Calu3 (cell line): ENCODE measurements around the gene TRPM7. TPM values are rescaled to one million over a fixed set of nuclear protein-coding genes. Genes with fewer than 3 reads are reported as not detected.

Experiments used
- BruUV-seq: library from RNA; stranded (reverse); fragments of 400-500 nt; replicated peaks from 2 replicates; lab custom pipeline; 2021; lab: Mats Ljungman, UMichigan
- CTCF ChIA-PET: fragments of 300-600 bp; sonication (Branson Sonifier 250); formaldehyde crosslinking; loops from one replicate; lab custom pipeline; 2022; ENCODE audit warnings: antibody characterized with exemption; lab: Charles Lee
- DNase-seq: peaks from one replicate; pipeline ENCODE4 v3.0.0; 2022
- H3K27ac Mint-ChIP-seq: one replicate; pipeline ENCODE4 v1.8.0; 2022; ENCODE audit warnings: mixed read lengths; ENCODE audit not compliant: unreplicated experiment
- H3K27me3 Mint-ChIP-seq: one replicate; pipeline ENCODE4 v1.8.0; 2022; ENCODE audit warnings: mixed read lengths; ENCODE audit not compliant: unreplicated experiment
- H3K36me3 Mint-ChIP-seq: one replicate; pipeline ENCODE4 v1.8.0; 2022; ENCODE audit warnings: mild to moderate bottlenecking, moderate library complexity, mixed read lengths; ENCODE audit not compliant: insufficient read depth, unreplicated experiment
- H3K4me1 Mint-ChIP-seq: one replicate; pipeline ENCODE4 v1.8.0; 2022; ENCODE audit warnings: mild to moderate bottlenecking, low read depth, mixed read lengths; ENCODE audit not compliant: unreplicated experiment
- H3K4me3 Mint-ChIP-seq: one replicate; pipeline ENCODE4 v1.8.0; 2022; ENCODE audit warnings: mild to moderate bottlenecking, low read depth, moderate library complexity, mixed read lengths; ENCODE audit not compliant: unreplicated experiment
- H3K9me3 Mint-ChIP-seq: one replicate; pipeline ENCODE4 v1.8.0; 2022; ENCODE audit warnings: low read depth, mixed read lengths; ENCODE audit not compliant: unreplicated experiment
- CTCF ChIP-seq: fragments of 200-600 bp; IDR thresholded peaks from one replicate; pipeline ENCODE4 v1.8.0; 2022; ENCODE audit warnings: antibody characterized with exemption; ENCODE audit not compliant: unreplicated experiment
- intact Hi-C: fragments of 100-400 bp; cut with micrococcal nuclease; formaldehyde crosslinking; loops from one replicate; pipeline ENCODE4 v1.10.0; 2022; ENCODE audit not compliant: unreplicated experiment
- total RNA-seq: library from RNA; stranded (reverse); gene quantifications from 2 replicates; pipeline ENCODE4 v1.2.3, GENCODE V29; 2022

TRPM7 gene
- total RNA-seq, 1 experiment from 2014 or later = 48.2 TPM

DNA sequence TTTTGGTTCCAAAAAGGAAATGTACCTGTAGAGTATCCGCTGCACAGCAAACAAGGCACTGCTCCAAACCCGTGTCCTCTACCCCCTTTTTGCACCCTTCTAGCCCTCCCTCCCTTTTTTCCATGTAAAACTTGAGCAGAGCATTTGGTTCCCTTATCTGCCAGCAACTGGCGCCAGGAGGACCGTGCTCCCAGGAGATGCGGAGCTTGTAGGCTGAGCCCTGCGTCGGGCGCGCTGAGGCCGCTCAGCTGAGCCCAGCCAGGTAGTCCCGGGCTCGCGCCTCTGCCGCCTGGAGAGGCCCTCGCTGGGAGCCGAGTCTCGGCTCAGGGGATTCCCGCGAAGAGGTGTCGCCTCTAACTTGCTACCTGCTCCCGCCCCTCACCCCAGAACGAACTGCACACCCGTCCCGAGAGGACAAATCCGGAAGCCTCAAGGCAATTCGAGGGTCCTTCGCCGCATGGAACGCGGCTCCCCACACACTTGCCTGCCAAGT, 575 bp downstream of the TRPM7 start:
- Mint-ChIP-seq H3K36me3 (peaks cover 34% of the 10 kb centered on the region), H3K4me1 (peaks cover 31% of the 10 kb centered on the region), H3K27ac (peak overlapping the region; percentile 58), H3K4me3 (peak overlapping the region; percentile 100), H3K27me3 (no peaks in the 10 kb centered on the region), H3K9me3 (no peaks in the 10 kb centered on the region)
- no peak for TF ChIP-seq CTCF
- DNase-seq = peak; percentile 71
- CTCF ChIA-PET = interaction anchor here (0.6 to 1.2 kb wide), 3 partner anchors 73 to 199 kb away, joined by 3 to 9 read pairs (median 4); no protein-coding TSS in a partner anchor
- intact Hi-C loops = no loop called here
- no TSS peak for BruUV-seq

- DNase-seq = no peak
- CTCF ChIA-PET = interaction anchor here (0.6 to 1.2 kb wide), 2 partner anchors 146 to 199 kb away, joined by 4 to 9 read pairs; no protein-coding TSS in a partner anchor
Measured at GRCh38 chr15:50685191-50685975, 1.2 kb downstream of the TRPM7 start.

DNA sequence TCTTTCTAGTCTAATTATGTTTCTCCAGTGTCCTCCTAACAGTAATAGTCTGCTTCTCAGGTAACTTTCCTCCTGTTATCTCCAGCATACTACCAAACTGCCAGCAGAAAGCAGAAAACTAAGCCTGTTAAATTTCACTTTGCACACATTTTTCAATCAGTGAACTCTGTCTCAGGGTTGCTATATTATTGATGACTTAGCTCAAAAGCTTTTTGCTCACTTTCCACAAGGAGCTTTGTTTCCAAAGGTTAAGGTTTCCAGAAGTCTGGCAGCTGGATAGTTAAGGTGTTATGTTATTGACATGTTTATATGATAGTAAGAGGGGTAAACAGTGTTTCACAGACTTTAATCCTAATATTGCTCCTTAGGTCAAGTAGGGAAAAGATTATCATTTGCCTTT, 5.1 kb downstream of the TRPM7 start:
- Mint-ChIP-seq H3K4me3 (no peak overlapping the region), H3K27ac (no peak overlapping the region), H3K36me3 (peaks cover 26% of the 10 kb centered on the region), H3K9me3 (no peaks in the 10 kb centered on the region), H3K4me1 (peaks cover 30% of the 10 kb centered on the region), H3K27me3 (no peaks in the 10 kb centered on the region)
- DNase-seq = no peak
- CTCF ChIA-PET = interaction anchor here (0.7 kb wide), 1 partner anchor 10 kb away, joined by 3 read pairs; no protein-coding TSS in a partner anchor
- TF ChIP-seq CTCF = no peak
- BruUV-seq = no TSS peak
- intact Hi-C loops = no loop called here

More at GRCh38 chr15:50685191-50685975, 1.2 kb downstream of the TRPM7 start:
- no peaks in the 10 kb centered on the region for H3K27me3 Mint-ChIP-seq
- no peak for TF ChIP-seq CTCF
- no peaks in the 10 kb centered on the region for H3K9me3 Mint-ChIP-seq
- intact Hi-C loops = no loop called here
- H3K4me3 Mint-ChIP-seq = peak overlapping the region; percentile 100
- peaks cover 33% of the 10 kb centered on the region for H3K4me1 Mint-ChIP-seq
- H3K27ac Mint-ChIP-seq = peak overlapping the region; percentile 58
- TSS peak; percentile 62 for BruUV-seq
- H3K36me3 Mint-ChIP-seq = peaks cover 34% of the 10 kb centered on the region

- CTCF ChIA-PET = interaction anchor here (0.6 to 1.9 kb wide), 2 partner anchors 208 to 225 kb away, joined by 4 to 7 read pairs; no protein-coding TSS in a partner anchor
- intact Hi-C loops = no loop called here
- no peaks in the 10 kb centered on the region for H3K9me3 Mint-ChIP-seq
- peaks cover 17% of the 10 kb centered on the region for H3K4me1 Mint-ChIP-seq
- peak overlapping the region; percentile 32 for H3K27ac Mint-ChIP-seq
- DNase-seq = no peak
- H3K36me3 Mint-ChIP-seq = peaks cover 12% of the 10 kb centered on the region
- BruUV-seq = no TSS peak
- no peak overlapping the region for H3K4me3 Mint-ChIP-seq
- no peaks in the 10 kb centered on the region for H3K27me3 Mint-ChIP-seq
- TF ChIP-seq CTCF = no peak
Measured at GRCh38 chr15:50676799-50677483, 9.7 kb downstream of the TRPM7 start.
